Sciatic nerve (tissue), 2 donors: ENCODE results near the gene TRAT1. TPM values are rescaled to one million over a fixed set of nuclear protein-coding genes. Genes with fewer than 3 reads are reported as not detected.
"Not testable (repeated sequence)": the region's sequence is repeated elsewhere in the genome, so short reads cannot be mapped to it uniquely, and the experiment has no call there.

Source experiments
- ATAC-seq: fragments of 200-7000 bp; cut with Tn5 transposase; one replicate; pipeline ENCODE4 v1.9.1; 2020; ENCODE audit warnings: mild to moderate bottlenecking, moderate library complexity
- DNase-seq: peaks from one replicate; pipeline ENCODE4 v3.0.0-alpha.2; 2020; ENCODE audit warnings: low spot score
- intact Hi-C: fragments of 100-400 bp; cut with DNase I; formaldehyde crosslinking; loops from one replicate; pipeline ENCODE4 v1.14.2; 2022
- total RNA-seq: library from RNA; stranded (reverse); fragmentation: NEBNext Ultra II Directional; extraction: Animal tissue kit (Norgen Biotek cat#: 25700); gene quantifications from one replicate; pipeline ENCODE4 v1.2.1, GENCODE V29; 2021
- donor health status: DM: no; HTN: no; CAD: no.
- donor health status: DM: no; HTN: no; CAD: no.

The TRAT1 gene
- total RNA-seq, result 0.31 TPM

GRCh38 chr3:108822123-108822897 lies at the start of gene TRAT1:
TSS of gene TRAT1 (plus strand) at chr3:108822786. CDS start at chr3:108822928, 142 bp downstream.
- intact Hi-C loops, result no loop called here
- DNase-seq (no peak), ATAC-seq (no peak)

- ATAC-seq, result no peak
- intact Hi-C loops, result no loop called here
These were observed 46.9 kb upstream of the TRAT1 start for GRCh38 chr3:108775649-108776048.

GRCh38 chr3:108779496-108779895 lies 43.1 kb upstream of the TRAT1 start:
- intact Hi-C loops, result no loop called here
- DNase-seq, result no peak

More at GRCh38 chr3:108775649-108776048, 46.9 kb upstream of the TRAT1 start:
- DNase-seq, result no peak

GRCh38 chr3:108780235-108780634 lies 42.4 kb upstream of the TRAT1 start:
- no peak for ATAC-seq
- intact Hi-C loops, result no loop called here

More at GRCh38 chr3:108779496-108779895, 43.1 kb upstream of the TRAT1 start:
- no peak for ATAC-seq

GRCh38 chr3:108791473-108791872 lies 31.1 kb upstream of the TRAT1 start:
- no peak for ATAC-seq
- DNase-seq, result no peak
- intact Hi-C loops, result no loop called here

More at GRCh38 chr3:108780235-108780634, 42.4 kb upstream of the TRAT1 start:
- no peak for DNase-seq

GRCh38 chr3:108804437-108804836 lies 18.1 kb upstream of the TRAT1 start:
- DNase-seq (no peak), ATAC-seq (no peak)
- intact Hi-C loops, result no loop called here

GRCh38 chr3:108804966-108805365 lies 17.6 kb upstream of the TRAT1 start:
- intact Hi-C loops, result no loop called here
- ATAC-seq (no peak), DNase-seq (no peak)

- ATAC-seq (no peak), DNase-seq (no peak)
- intact Hi-C loops, result no loop called here
These were observed 16.3 kb upstream of the TRAT1 start for GRCh38 chr3:108806316-108806715.

- DNase-seq (no peak), ATAC-seq (no peak)
- intact Hi-C loops, result no loop called here
These were observed 4.2 kb upstream of the TRAT1 start for GRCh38 chr3:108818404-108818803.

- DNase-seq (no peak), ATAC-seq (no peak)
- intact Hi-C loops, result no loop called here
These were observed 2.0 kb upstream of the TRAT1 start for GRCh38 chr3:108820586-108820985.

- DNase-seq (no peak), ATAC-seq (no peak)
- intact Hi-C loops, result no loop called here
These were observed 641 bp downstream of the TRAT1 start for GRCh38 chr3:108823227-108823626.

GRCh38 chr3:108823803-108824202 lies 1.2 kb downstream of the TRAT1 start:
- ATAC-seq, intact Hi-C loops, DNase-seq: not testable (repeated sequence)

- no peak for ATAC-seq
- no peak for DNase-seq
- intact Hi-C loops, result no loop called here
These were observed 4.0 kb downstream of the TRAT1 start for GRCh38 chr3:108826309-108827187.

- intact Hi-C loops, result no loop called here
- ATAC-seq (no peak), DNase-seq (no peak)
These were observed 7.8 kb downstream of the TRAT1 start for GRCh38 chr3:108830381-108830780.

GRCh38 chr3:108830991-108831614 lies 8.5 kb downstream of the TRAT1 start:
- intact Hi-C loops, result no loop called here
- DNase-seq (no peak), ATAC-seq (no peak)

GRCh38 chr3:108833611-108834010 lies 11.0 kb downstream of the TRAT1 start:
- intact Hi-C loops, result no loop called here
- ATAC-seq, result no peak
- DNase-seq, result no peak

GRCh38 chr3:108834551-108834950 lies 12.0 kb downstream of the TRAT1 start:
- intact Hi-C loops, result no loop called here
- DNase-seq (no peak), ATAC-seq (no peak)

GRCh38 chr3:108835101-108835500 lies 12.5 kb downstream of the TRAT1 start:
- DNase-seq, result no peak
- intact Hi-C loops, result no loop called here
- ATAC-seq, result no peak

- intact Hi-C loops, result no loop called here
These were observed 15.8 kb downstream of the TRAT1 start for GRCh38 chr3:108838436-108838835.

More at GRCh38 chr3:108838436-108838835, 15.8 kb downstream of the TRAT1 start:
- DNase-seq (no peak), ATAC-seq (no peak)
